Cardiac septum (tissue), 1 donor: ENCODE measurements around the gene CTSL. TPM values are rescaled to one million over a fixed set of nuclear protein-coding genes. Genes with fewer than 3 reads are reported as not detected.
"Not testable (repeated sequence)": the region's sequence is repeated elsewhere in the genome, so short reads cannot be mapped to it uniquely, and the experiment has no call there.

Source experiments
- DNase-seq: peaks from one replicate; pipeline ENCODE4 v3.0.0-alpha.2; 2020; ENCODE audit warnings: low spot score
- intact Hi-C: fragments of 100-400 bp; cut with DNase I; formaldehyde crosslinking; loops from one replicate; pipeline ENCODE4 v1.14.0; 2022
- total RNA-seq: library from RNA; stranded (reverse); fragmentation: NEBNext Ultra II Directional; extraction: Animal tissue kit (Norgen Biotek cat#: 25700); gene quantifications from one replicate; pipeline ENCODE4 v1.2.1, GENCODE V29; 2021
- donor health status: DM: no; HTN: no; CAD: no.

CTSL gene
- total RNA-seq, 1 donor from 2014 or later: 116 TPM

DNA sequence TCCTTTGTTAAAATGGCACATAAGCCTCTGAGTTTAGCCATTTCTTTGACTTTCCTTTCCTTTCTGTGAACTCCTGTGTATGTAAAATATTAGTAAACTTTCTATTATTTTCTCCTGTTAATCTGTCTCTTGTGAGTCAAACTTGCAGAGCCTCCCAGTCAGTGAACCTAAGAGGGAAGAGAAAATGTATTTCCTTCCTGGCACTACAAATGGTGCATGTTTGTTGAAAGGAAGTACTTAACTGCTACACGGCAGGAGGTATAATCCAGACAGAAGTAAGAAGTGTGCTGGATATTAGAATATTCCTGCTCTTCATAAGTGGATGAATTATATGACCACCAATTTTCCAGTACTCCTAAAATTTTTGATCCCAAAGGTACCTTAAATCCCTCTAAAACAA is 23.0 kb downstream of the CTSL start:
- no peak for DNase-seq
- intact Hi-C loops: no loop called here

DNA sequence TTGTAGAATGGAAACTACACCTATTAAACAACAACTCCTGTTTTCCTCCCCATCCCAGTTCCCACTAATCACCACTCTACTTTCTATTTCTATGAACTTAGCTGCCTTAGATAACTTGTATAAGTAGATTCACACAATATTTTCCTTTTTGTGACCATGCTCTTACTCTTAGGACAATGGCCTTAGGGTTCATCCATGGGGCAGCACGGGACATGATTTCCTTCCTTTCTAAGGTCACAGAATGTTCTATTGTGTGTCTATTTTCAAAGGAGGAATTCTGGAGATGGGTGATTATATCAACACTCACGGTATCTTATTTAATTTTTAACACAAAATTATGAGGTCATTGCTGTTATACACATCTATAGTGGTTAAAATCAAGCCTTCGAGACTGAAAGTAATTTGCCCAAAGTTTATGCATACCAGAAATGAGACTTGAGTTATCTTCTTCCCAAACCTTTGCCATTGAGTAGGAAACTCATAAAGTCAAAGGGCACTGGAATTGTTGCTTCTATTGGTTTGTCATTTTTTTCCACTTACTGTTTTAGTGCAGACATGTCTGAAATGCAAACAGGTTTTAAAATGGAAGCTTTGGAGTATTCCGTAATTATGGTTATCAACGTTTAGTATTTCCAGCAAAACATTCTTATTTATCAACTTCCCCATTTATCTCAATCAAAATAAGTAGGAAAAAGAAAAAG is 23.6 kb downstream of the CTSL start:
- no peak for DNase-seq
- intact Hi-C loops: loop anchor here (5.0 kb wide), 1 partner anchor 43 kb away; no protein-coding TSS in a partner anchor

DNA sequence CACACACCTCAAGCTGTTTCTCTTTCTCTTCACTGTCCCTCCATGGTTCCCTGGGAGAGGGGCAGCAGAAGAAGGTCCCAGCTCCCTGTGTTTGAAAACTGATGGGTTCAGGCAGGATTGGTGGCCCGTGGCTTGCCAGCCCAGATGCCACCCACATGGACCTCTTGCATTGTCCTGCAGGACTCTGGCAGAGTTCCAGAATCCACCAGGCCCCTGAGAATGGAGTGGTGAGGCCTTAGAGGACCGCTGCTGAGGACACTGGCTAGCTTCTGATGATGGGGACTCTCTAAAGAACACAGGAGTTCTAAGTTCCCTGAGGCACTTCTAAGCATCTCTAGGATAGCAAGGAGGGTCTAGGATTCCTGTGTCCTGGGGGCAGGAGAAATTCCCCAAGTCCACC is 24.8 kb downstream of the CTSL start:
- no peak for DNase-seq
- intact Hi-C loops: loop anchor here (5.0 kb wide), 1 partner anchor 42 kb away; no protein-coding TSS in a partner anchor

DNA sequence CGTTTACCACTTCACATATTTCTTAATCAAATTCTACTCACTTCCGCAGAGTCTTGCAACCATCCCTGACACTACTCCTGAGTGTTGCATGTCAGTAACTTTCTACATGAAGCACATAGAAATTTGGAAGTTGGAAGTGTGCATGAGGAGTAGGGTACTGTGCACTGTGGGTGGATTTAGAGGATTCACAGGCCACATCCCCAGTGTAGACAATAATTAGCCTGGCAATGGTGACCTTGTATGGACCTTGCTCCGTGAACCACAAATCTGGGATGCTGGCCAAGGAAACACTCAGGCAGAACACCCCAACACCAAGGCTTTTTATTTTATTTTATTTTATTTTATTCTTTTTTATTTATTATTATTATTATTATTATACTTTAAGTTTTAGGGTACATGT is 25.5 kb downstream of the CTSL start:
- DNase-seq: no peak
- intact Hi-C loops: loop anchor here (5.0 kb wide), 1 partner anchor 41 kb away; no protein-coding TSS in a partner anchor

DNA sequence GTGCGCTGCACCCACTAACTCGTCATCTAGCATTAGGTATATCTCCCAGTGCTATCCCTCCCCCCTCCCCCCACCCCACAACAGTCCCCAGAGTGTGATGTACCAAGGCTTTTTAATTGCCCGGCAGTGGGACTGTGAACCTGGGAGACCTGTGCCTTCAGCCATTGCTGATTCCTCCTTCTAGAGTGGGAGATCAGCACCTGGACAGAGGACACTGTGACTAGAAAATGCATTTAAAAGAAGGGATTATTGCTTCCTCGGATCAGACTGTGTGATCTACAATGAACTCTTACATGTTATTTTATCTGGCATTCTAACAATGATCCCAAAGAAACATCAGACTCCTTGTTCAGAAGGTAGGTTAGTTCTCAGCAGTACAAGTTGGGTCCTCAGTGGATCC is 25.9 kb downstream of the CTSL start:
- no peak for DNase-seq
- intact Hi-C loops: loop anchor here (5.0 kb wide), 1 partner anchor 40 kb away; no protein-coding TSS in a partner anchor

DNA sequence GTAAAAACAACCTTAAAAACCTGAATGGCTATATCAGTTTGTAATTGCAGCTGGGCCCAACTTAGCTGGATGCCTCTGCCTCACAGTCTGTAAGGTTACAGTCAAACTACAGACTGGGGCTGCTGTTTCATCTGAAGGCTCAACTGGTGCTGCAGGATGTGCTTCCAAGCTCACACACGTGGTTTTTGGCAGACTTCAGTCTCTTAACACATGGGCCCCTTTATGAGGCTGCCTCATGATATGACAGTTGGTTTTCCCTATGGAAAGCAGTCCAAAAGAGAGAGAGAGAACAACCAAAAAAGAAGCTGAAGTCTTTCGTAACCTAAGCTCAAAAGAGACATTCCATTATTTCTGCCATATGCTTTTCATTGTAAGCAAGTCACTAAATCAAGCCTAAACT is 27.4 kb downstream of the CTSL start:
- no peak for DNase-seq
- intact Hi-C loops: loop anchor here (5.0 kb wide), 1 partner anchor 39 kb away; no protein-coding TSS in a partner anchor

DNA sequence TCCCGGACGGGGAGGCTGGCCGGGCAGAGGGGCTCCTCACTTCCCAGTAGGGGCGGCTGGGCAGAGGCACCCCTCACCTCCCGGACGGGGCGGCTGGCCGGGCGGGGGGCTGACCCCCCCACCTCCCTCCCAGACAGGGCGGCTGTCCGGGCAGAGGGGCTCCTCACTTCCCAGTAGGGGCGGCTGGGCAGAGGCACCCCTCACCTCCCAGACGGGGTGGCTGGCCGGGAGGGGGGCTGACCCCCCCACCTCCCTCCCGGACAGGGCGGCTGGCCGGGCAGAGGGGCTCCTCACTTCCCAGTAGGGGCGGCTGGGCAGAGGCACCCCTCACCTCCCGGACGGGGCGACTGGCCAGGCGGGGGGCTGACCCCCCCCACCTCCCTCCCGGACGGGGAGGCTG is 32.4 kb downstream of the CTSL start:
- intact Hi-C loops, DNase-seq: not testable (repeated sequence)

DNA sequence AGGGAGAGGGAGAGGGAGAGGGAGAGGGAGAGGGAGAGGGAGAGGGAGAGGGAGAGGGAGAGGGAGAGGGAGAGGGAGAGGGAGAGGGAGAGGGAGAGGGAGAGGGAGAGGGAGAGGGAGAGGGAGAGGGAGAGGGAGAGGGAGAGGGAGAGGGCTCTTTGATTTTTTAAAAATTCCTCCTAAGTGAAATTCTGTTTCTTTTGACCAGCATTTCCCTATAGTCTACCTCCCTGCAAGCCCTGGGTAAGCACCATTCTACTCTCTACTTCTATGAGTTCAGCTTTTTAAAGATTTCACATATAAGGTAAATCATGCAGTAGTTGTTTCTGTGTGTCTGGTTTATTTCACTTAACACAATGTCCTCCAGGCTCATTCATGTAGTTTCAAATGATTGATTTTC is 34.1 kb downstream of the CTSL start:
- DNase-seq, intact Hi-C loops: not testable (repeated sequence)

DNA sequence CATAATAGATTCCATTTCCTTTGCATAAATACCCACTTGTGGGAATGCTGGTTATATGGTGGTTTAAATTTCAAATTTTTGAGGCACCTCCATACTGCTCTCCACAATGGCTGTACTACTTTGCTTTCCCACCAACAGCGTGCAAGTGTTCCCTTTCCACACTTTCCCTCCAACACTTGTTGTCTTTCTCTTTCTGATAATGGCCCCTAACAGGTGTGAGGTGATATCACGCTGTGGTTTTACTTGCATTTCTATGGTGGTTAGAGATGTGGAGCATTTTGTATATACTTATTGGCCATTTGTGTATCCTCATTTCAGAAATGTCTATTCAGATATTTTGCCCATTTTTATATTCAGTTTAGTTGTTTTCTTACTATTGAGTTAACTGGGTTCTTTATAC is 34.6 kb downstream of the CTSL start:
- DNase-seq: no peak
- intact Hi-C loops: no loop called here

DNA sequence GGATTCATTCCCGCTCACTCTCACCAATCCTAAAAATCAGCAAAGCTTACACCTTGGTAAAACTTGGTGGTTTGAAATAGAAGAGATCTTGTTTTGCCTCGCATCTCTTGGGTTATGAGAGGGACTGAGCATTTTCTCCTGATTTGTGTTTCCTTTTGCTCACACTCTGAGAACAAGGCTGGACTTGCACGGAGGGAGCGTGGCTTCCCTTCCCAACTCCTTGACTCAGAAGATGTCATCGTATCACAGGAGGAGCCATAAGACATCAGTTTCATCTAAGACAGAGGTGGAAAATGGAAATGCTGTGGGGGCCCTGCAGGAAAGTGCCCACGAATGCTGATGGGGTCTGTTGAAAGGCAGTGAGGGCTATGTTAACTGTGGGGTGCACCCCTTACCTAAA is 37.4 kb downstream of the CTSL start:
- intact Hi-C loops: no loop called here

DNA sequence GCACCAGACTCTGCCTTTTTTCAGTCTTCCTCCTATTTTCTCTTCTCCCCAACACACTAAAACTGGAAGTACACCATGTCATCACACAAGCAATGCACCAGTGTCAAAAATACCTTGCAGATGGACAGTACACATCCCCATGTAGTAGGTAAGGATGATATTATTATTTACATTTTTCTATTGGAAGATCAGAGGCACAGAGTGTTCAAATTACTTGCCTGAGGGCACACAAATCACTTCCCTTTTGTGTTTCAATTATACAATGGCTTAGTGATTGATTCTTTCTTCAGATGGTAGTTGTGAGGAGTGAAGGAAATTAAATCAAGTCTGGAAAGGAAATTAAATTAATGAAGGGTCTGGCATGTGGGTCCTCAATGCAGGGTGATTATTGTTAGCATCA is 39.6 kb downstream of the CTSL start:
- intact Hi-C loops: no loop called here
- no peak for DNase-seq

More for the DNA sequence above, 37.4 kb downstream of the CTSL start:
- no peak for DNase-seq

DNA sequence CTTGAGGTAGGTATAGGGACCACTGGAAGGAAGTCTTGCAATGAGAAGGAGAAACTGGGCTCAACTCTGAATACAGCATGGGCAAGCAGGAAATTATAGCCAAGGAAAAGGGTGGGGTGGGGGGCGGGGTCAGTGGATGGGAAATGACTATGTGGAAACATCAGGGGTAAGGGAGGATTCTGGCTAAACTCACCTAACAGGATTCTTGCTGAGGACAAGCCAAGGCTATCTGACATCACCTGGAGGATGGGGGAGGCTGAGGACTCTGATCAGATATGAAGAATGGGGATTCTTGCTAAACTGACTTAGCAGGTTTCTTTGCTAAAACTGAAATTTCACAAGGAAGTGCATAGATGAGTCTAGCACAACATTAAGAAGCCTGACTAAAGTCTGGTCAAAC is 40.8 kb downstream of the CTSL start:
- intact Hi-C loops: no loop called here

DNA sequence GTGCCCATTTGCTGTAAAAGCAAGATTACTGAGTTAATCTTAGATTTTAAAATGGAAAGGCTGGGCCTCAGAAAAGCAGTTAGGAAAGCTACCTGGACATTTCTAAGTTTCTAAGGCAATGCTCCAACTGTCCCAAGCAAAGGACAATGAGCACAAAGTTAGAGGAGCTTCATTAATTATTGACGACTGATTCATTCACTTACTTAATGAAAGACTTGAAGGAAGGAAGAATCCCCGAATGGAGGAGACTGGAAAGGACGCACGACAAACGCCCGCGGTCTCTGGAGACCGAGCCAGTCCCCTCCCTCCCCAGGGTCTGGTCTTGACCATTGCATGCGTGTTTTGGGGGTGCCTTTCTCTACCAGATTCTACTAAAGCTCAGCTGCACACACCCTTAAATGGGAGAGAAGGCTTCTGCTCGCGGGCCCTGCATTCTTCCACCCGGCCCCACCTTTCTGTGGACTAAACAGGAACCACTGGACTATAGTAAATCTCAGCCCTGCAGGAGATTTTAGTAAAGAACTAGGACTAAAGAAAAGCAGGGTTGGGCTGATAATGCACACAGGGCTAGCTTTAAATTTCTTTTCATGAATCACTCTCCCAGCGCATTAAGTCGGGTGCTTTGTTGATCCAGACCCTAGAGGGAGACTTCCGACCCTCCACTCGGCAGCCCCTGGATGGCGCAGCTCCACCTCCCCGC is 44.8 kb downstream of the CTSL start:
- no peak for DNase-seq
- intact Hi-C loops: no loop called here

More for the DNA sequence above, 40.8 kb downstream of the CTSL start:
- no peak for DNase-seq

DNA sequence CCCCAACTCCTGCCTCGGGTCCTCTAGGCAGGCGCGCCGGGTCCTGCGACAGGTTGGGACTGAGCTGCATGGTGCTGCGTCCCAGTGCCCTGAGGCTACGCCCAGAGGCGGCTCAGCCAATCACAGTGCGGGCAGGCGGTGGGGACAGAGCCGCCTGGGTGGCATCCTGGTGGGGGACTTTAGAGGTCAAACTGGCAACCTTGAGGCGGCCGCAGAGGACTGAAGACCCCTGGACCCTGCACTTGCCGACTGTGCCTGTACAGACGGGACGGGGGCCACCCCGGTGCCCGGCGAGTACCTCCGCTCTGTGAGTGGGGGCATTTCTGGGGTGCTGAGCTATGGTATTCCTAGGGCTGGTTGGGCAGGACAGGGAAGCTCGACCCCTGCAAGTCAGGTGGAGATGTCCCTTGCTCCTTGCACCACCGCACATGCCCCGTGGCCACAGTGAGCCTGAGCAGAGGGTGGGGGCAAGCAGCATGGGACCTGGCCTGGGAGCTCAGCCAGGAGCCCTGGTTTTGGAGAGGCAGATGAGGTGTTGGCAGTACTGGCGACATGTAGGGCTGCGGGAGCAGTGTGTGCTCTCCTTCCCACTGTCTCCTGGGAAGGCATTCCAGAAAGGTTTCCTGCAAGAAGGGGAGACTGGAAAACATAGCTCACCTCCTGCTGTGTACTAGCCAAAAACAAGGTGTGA is 45.5 kb downstream of the CTSL start:
- no peak for DNase-seq
- intact Hi-C loops: no loop called here

DNA sequence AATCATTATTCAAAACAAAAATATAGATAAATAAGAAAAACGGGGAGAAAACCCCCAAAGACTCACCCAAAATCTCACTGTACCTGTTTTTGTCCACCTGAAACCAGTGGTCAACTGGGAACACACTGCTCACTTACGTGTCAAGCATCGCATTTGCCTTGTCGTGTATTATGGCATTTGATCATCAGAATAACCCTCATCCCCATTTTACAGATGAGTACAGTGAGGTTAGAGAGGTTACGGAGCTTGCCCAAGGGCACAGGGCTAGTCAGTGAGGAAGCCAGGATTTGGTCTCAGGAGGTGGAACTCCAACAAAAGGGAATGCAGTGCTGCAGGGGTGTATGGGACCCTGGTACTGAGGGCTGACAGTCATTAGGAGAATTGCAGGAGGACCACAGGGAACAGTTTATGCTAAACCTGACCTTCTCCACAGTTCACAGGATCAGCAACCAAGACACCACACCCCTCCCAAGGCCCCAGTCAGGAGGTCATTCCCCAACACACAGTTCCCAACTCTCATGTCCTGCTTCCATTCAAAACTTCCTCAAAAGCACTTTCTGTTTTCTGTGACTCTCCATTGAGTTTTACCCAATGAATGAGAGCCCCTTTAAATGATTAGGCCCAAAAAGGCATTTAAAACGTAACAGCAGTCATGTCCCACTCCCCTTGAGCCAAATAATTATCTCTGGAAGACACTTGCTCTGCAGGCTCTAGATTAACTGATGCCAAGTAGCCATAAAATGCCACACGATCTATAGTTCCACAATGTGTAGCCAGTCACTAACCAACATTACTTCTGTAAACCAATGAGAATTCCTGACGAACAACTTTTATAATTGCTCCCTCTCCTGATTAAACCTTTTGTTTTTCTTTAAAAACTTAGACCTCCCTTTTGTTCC is 50.8 kb downstream of the CTSL start:
- intact Hi-C loops: no loop called here

DNA sequence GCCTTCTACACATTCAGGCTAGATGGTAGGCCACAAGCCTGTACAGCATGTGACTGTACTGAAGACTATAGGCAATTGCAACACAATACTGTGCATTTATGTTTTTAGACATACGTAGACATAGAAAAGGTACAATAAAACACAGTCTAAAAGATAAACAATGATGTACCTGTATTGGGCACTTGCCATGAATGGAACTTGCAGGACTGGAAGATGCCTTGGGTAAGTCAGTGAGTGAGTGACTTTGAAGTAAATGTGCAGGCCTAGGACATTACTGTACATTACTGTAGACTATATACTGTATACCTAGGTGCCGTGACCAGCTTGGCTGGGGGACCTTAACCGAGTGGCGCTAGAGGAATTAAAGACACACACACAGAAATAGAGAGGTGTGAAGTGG is 53.1 kb downstream of the CTSL start:
- no peak for DNase-seq
- intact Hi-C loops: no loop called here

More for the DNA sequence above, 50.8 kb downstream of the CTSL start:
- DNase-seq: no peak
